ENCODE results near the gene STXBP5. TPM values are rescaled to one million over a fixed set of nuclear protein-coding genes. Genes with fewer than 3 reads are reported as not detected.

The STXBP5 gene
- total RNA-seq, 1 donor from 2014 or later, result 29.5 TPM

DNA sequence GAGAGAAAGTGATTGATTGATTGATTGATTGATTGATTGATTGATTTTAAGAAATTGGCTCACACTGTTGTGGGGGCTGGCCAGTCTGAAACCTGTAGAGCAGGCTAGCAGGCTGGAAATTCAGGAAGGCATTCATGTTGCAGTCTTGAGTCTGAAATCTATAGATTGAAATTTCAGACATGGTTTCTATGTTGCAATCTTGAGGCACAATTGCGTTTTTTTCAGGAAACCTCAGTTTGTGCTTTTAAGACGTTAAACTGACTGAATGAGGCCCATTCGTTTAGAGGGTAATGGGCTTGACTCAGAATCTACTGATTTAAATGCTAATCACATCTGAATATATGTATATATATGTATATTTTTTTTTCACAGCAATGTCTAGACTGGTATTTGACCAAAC, 106.3 kb downstream of the STXBP5 start:
- H3K27me3 Mint-ChIP-seq (ENCODE audit: insufficient read depth), result no peaks in the 10 kb centered on the region
- H3K27ac Mint-ChIP-seq, result no peak overlapping the region
- intact Hi-C loops (cut with micrococcal nuclease), result no loop called here
- H3K4me1 Mint-ChIP-seq (ENCODE audit: low read depth), result no peaks in the 10 kb centered on the region
- no peak overlapping the region for H3K4me3 Mint-ChIP-seq
- no peaks in the 10 kb centered on the region for H3K9me3 Mint-ChIP-seq
- peaks cover 9% of the 10 kb centered on the region for H3K36me3 Mint-ChIP-seq (ENCODE audit: low read depth)
- no peak for DNase-seq (ENCODE audit: low spot score)

DNA sequence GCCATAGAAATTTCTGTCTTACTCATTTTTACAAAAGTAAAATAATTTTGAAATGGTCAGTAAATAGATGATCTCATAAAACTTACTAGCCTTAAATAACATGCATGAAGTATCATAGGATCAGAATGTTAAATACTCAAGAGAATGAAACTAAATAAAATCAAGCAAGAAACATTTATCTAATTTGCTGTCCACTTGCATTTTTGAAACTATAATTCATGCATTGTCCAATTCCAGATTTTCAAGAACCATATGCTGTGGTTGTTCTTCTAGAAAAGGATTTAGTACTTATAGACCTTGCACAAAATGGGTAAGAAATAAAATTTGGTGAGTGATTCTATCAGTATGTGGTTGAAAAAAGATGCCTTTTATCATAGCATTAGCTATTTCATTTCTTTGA, 107.0 kb downstream of the STXBP5 start:
- Mint-ChIP-seq H3K9me3 (no peaks in the 10 kb centered on the region), H3K27ac (no peak overlapping the region), H3K4me3 (no peak overlapping the region), H3K36me3 (ENCODE audit: low read depth) (peaks cover 13% of the 10 kb centered on the region), H3K27me3 (ENCODE audit: insufficient read depth) (no peaks in the 10 kb centered on the region), H3K4me1 (ENCODE audit: low read depth) (no peaks in the 10 kb centered on the region)
- no peak for DNase-seq (ENCODE audit: low spot score)
- intact Hi-C loops (cut with micrococcal nuclease), result no loop called here

DNA sequence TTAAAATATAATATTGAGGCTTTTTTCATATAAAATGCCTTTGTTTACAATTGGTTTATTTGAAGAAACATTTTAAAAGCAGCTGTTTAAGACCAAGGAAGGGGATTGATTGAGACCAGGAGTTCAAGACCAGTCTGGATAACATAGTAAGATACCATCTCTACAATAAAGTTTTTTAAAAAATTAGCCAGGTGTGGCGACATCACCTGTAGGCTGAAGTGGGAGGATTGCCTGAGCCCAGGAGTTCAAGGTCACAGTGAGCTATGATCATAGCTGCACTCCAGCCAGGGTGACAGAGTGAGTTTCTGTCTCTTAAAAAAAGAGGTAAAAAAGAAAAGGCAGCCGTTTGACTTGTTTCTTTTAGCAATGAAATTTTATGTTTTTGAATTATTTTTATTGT, 117.0 kb downstream of the STXBP5 start:
- no peak overlapping the region for H3K4me3 Mint-ChIP-seq
- intact Hi-C loops (cut with micrococcal nuclease), result loop anchor here (10.0 kb wide), 1 partner anchor 1586 kb away; the partner anchor contains the start of gene EPM2A
- H3K4me1 Mint-ChIP-seq (ENCODE audit: low read depth), result peaks cover 18% of the 10 kb centered on the region
- H3K36me3 Mint-ChIP-seq (ENCODE audit: low read depth), result peaks cover 18% of the 10 kb centered on the region
- no peaks in the 10 kb centered on the region for H3K27me3 Mint-ChIP-seq (ENCODE audit: insufficient read depth)
- no peaks in the 10 kb centered on the region for H3K9me3 Mint-ChIP-seq
- no peak for DNase-seq (ENCODE audit: low spot score)
- no peak overlapping the region for H3K27ac Mint-ChIP-seq

DNA sequence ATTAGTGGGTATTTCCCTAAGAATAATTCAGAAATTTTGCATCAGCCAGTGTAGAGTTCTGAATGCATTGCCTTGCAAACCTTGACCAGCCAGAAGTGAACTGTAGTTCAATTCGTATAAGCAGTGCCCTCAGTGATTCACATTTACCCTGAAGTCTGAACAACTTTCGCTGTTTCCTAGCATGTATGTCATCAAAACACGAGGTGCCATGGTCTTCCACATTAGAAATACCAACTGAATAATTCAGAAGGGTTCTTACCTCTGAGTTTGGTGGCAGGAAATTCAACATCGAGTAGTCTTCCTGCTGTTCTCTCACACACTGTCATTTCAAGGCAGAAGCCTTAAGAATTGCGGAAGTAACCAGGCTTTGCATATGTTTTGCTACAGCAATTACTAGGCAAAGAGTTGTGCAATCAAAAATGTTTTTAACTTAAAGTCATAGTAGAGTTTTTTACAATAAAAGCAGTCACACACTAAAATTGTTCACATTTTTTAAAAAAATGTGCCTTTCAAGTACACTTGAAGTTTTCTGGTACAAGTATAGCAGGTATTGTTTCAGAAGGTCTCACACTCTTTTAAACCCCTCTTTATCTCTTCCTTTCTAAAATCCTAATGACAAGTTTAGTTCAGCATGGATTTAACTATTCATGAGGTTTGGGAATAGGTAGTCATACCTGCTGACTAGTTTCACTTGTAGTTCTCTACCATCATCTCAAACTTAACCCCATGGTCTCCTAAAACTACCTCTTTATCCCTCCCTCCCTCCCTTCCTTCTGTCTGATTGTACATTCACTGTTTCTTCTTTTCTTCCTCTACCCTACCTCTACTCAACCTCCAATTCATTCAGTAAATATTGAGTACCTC, 118.3 kb downstream of the STXBP5 start:
- H3K4me3 Mint-ChIP-seq, result peak overlapping the region; percentile 66
- H3K9me3 Mint-ChIP-seq, result no peaks in the 10 kb centered on the region
- H3K36me3 Mint-ChIP-seq (ENCODE audit: low read depth), result peaks cover 20% of the 10 kb centered on the region
- H3K27ac Mint-ChIP-seq, result peak overlapping the region; percentile 87
- DNase-seq (ENCODE audit: low spot score), result peak; percentile 17
- no peaks in the 10 kb centered on the region for H3K27me3 Mint-ChIP-seq (ENCODE audit: insufficient read depth)
- intact Hi-C loops (cut with micrococcal nuclease), result loop anchor here (1.0 to 10.0 kb wide), 7 partner anchors 40 to 1588 kb away; partner anchors contain the start of gene EPM2A
- peaks cover 18% of the 10 kb centered on the region for H3K4me1 Mint-ChIP-seq (ENCODE audit: low read depth)

DNA sequence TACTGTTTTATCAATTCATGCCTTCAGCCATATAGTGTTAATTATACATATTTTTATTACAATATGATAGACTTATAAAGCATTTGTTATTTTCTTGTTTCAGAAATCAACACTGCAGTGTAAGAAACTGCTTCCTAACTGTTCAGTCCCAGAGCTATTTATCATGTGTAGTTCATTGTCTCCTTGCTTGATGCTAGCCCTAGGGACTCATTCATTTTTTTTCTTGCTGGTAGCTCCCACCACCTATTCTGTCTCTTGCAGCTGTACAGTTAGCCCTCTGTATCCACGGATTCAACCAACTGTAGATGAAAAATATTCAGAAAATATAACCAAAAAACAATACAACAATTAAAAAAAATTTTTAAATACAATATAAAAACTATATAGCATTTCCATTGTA, 121.3 kb downstream of the STXBP5 start:
- intact Hi-C loops (cut with micrococcal nuclease), result loop anchor here (10.0 kb wide), 1 partner anchor 1591 kb away; the partner anchor contains the start of gene EPM2A
- H3K27me3 Mint-ChIP-seq (ENCODE audit: insufficient read depth), result no peaks in the 10 kb centered on the region
- H3K27ac Mint-ChIP-seq, result no peak overlapping the region
- peaks cover 18% of the 10 kb centered on the region for H3K4me1 Mint-ChIP-seq (ENCODE audit: low read depth)
- peaks cover 23% of the 10 kb centered on the region for H3K36me3 Mint-ChIP-seq (ENCODE audit: low read depth)
- no peaks in the 10 kb centered on the region for H3K9me3 Mint-ChIP-seq
- DNase-seq (ENCODE audit: low spot score), result no peak
- H3K4me3 Mint-ChIP-seq, result no peak overlapping the region

DNA sequence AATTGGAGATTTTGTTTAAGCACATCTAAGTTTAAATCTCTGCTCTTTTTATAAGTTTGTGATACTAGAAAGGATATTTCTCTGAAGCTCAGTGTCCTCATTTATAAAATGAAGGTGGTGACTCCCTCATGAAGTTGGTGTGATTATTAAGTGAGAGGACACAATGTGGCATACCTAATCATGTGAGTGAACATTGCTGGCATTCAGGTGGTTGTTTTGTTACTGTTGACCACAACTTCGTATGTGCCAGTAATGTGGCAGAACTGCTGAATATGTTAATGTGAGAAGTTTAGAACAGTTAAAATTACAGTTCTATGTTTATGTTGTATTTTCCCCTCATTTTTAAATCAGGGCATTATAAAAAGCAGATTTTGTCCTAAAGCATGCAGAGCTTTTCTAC, 127.2 kb downstream of the STXBP5 start:
- no peak overlapping the region for H3K4me3 Mint-ChIP-seq
- intact Hi-C loops (cut with micrococcal nuclease), result loop anchor here (1.0 kb wide), 1 partner anchor 9 kb away; no protein-coding TSS in a partner anchor
- no peak overlapping the region for H3K27ac Mint-ChIP-seq
- DNase-seq (ENCODE audit: low spot score), result no peak
- peaks cover 16% of the 10 kb centered on the region for H3K36me3 Mint-ChIP-seq (ENCODE audit: low read depth)
- no peaks in the 10 kb centered on the region for H3K4me1 Mint-ChIP-seq (ENCODE audit: low read depth)
- no peaks in the 10 kb centered on the region for H3K27me3 Mint-ChIP-seq (ENCODE audit: insufficient read depth)
- H3K9me3 Mint-ChIP-seq, result no peaks in the 10 kb centered on the region

DNA sequence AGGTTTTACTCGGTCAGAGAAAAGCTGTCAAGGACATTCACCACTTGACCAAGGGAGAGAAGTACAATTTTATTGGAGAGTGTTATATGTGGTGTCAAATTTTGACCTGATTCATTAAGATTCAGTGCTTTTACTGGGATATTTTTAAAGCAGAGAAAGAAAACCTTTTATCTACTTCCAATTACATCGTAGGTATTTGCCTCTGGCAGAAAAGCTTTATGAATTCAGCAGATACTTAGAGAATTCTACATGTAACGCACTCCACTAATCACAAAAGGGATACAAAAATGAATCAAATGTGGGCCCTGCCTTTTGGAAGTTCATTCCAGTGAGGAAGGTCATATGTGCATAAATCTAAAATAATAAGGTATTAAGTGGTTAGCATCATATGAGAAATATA, 133.7 kb downstream of the STXBP5 start:
- no peak overlapping the region for H3K27ac Mint-ChIP-seq
- H3K27me3 Mint-ChIP-seq (ENCODE audit: insufficient read depth), result no peaks in the 10 kb centered on the region
- DNase-seq (ENCODE audit: low spot score), result no peak
- peaks cover 5% of the 10 kb centered on the region for H3K4me1 Mint-ChIP-seq (ENCODE audit: low read depth)
- H3K9me3 Mint-ChIP-seq, result no peaks in the 10 kb centered on the region
- no peak overlapping the region for H3K4me3 Mint-ChIP-seq
- intact Hi-C loops (cut with micrococcal nuclease), result no loop called here
- H3K36me3 Mint-ChIP-seq (ENCODE audit: low read depth), result peaks cover 14% of the 10 kb centered on the region

DNA sequence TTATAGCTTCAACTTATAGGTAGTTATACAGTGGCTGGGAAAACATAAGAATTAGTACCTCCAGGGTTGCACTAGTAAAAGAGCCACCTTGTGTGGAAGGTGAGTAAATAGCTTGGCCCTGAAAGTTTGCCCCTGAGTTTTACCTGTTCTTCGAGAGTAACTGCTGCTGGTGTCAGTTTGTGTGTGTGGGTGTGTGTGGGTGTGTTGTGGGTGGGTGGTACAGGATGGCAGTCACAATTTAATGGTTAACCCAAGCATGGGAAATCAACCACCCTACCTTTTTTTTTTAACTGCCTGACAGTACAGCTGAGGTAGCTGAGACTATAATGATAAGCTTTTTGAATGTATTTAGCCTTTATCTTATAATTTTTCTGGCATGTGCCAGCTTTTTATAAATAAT, 137.3 kb downstream of the STXBP5 start:
- H3K36me3 Mint-ChIP-seq (ENCODE audit: low read depth), result peaks cover 18% of the 10 kb centered on the region

DNA sequence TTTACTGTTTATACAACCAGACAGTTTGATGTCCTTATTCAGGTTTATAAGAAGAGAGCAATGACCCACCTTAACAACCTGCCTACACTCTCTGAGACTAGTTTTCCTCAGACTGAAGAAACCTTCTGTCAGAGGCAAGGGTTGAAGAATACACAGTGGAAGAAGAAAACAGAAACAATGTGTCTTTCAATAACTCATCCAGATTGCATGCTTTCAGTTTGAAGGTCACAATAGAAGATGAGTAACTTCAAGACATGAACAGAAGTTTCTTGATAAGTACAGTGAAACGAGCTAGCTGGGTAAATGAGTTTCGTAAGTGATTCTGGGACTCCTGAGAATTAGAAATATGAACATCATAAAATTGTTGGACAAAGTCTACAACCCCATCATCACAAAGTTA, 141.7 kb downstream of the STXBP5 start:
- DNase-seq (ENCODE audit: low spot score), result no peak
- peaks cover 5% of the 10 kb centered on the region for H3K4me1 Mint-ChIP-seq (ENCODE audit: low read depth)
- H3K9me3 Mint-ChIP-seq, result no peaks in the 10 kb centered on the region
- H3K36me3 Mint-ChIP-seq (ENCODE audit: low read depth), result peaks cover 15% of the 10 kb centered on the region
- no peak overlapping the region for H3K27ac Mint-ChIP-seq
- H3K4me3 Mint-ChIP-seq, result no peak overlapping the region
- no peaks in the 10 kb centered on the region for H3K27me3 Mint-ChIP-seq (ENCODE audit: insufficient read depth)
- intact Hi-C loops (cut with micrococcal nuclease), result no loop called here

More for the DNA sequence above, 137.3 kb downstream of the STXBP5 start:
- no peaks in the 10 kb centered on the region for H3K27me3 Mint-ChIP-seq (ENCODE audit: insufficient read depth)
- intact Hi-C loops (cut with micrococcal nuclease), result no loop called here
- no peaks in the 10 kb centered on the region for H3K9me3 Mint-ChIP-seq
- H3K27ac Mint-ChIP-seq, result no peak overlapping the region
- no peak for DNase-seq (ENCODE audit: low spot score)
- H3K4me1 Mint-ChIP-seq (ENCODE audit: low read depth), result peaks cover 5% of the 10 kb centered on the region
- no peak overlapping the region for H3K4me3 Mint-ChIP-seq

DNA sequence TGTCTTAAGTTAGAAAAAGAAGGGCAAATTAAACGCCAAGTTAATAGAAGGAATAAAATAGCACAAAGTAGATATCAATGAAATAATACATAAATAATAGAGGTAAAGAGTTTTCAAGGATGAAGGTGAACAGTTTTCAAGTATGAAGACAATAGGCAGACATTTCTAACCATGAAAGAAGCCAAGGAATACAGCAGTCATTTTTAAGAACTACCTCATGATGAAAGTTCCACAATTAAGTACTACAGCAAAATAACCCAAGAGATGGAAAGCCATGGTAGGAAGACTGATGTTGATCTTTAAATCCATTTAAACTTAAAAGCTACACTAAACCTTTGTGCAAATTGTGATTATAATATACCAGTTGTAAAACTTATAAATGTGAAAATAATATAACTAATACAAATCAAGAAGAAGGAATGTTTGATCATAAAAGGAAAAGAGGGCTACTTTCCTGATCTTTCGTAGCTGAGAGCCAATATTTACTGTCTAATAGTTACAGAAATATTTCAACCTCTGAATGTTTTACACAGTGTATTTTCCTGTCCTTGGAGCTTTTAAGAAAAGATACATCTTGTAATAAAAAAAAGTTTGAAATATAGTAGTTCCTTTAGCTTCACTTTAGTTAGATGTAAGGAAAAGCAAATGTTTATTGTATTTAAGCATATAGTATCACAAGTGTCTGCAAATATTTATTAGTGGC, 143.1 kb downstream of the STXBP5 start:
- H3K9me3 Mint-ChIP-seq, result no peaks in the 10 kb centered on the region
- no peaks in the 10 kb centered on the region for H3K27me3 Mint-ChIP-seq (ENCODE audit: insufficient read depth)
- H3K4me3 Mint-ChIP-seq, result no peak overlapping the region
- intact Hi-C loops (cut with micrococcal nuclease), result no loop called here
- no peak for DNase-seq (ENCODE audit: low spot score)
- H3K27ac Mint-ChIP-seq, result no peak overlapping the region
- H3K4me1 Mint-ChIP-seq (ENCODE audit: low read depth), result no peaks in the 10 kb centered on the region
- peaks cover 9% of the 10 kb centered on the region for H3K36me3 Mint-ChIP-seq (ENCODE audit: low read depth)

DNA sequence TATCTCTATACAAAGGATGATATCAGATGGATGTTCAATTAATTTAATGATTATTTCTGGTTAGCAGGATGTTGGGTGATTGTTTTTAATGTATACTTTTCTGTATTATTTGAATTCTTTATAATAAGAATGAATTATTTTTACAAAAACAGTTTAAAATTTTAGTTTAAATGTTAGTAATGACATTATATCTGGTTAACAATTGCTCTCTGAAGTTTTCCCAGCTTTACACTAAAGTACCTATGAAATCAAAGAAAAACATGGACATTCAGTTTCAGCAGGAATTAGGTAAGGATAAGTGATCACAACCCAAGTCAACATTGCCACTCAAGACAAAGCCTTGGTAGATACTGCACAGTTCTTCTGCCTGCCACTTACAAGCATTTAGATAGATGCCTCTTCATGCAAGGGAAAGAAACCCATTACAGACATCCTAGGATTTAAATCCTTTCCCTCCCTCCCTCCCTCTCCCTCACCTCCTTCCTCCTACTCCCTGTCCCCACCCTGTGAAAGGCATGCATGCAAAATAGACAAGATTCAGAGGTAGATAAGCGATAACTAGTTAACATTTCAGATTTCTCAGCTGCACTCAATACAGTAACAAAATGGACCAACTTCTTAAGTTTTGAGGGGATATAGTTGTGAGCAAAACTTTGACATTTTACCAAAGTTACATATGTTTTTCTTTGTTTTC, 143.8 kb downstream of the STXBP5 start:
- H3K4me3 Mint-ChIP-seq, result no peak overlapping the region
- no peaks in the 10 kb centered on the region for H3K4me1 Mint-ChIP-seq (ENCODE audit: low read depth)
- no peak for DNase-seq (ENCODE audit: low spot score)
- no peaks in the 10 kb centered on the region for H3K27me3 Mint-ChIP-seq (ENCODE audit: insufficient read depth)
- H3K27ac Mint-ChIP-seq, result no peak overlapping the region
- intact Hi-C loops (cut with micrococcal nuclease), result no loop called here
- peaks cover 9% of the 10 kb centered on the region for H3K36me3 Mint-ChIP-seq (ENCODE audit: low read depth)
- H3K9me3 Mint-ChIP-seq, result no peaks in the 10 kb centered on the region

DNA sequence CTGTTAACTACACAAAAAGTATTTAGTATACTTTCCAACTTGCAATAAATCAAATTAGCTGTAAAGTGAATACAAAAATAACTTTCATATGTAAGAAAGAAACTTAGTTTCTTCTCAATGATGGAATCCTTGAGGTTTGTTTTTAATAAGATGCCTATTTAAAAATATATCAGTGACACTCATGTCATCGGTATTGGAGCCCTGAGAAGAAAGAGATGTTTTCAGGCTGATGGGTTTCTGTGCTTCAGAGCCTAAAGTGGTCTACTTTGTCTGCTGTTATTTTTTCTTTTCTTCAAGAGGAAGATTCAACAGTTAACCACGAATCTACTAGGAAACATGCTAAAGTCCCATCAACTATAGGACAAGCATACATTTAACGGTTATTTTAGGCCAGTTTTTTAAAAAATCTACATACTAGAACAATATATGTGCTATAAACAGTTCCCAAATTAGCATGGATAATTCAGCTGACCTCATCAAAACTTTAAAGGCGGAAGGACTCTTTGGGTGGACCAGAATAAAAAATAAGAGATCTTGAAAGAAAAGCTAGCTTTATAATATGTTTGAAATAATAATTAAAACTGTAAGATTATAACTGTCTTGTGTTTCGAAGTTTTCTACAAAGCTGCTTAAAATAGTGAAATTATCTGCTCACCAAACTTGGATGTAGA, 157.2 kb downstream of the STXBP5 start:
- no peak overlapping the region for H3K4me3 Mint-ChIP-seq
- no peak for DNase-seq (ENCODE audit: low spot score)
- peaks cover 20% of the 10 kb centered on the region for H3K36me3 Mint-ChIP-seq (ENCODE audit: low read depth)
- intact Hi-C loops (cut with micrococcal nuclease), result no loop called here
- H3K27ac Mint-ChIP-seq, result no peak overlapping the region
- peaks cover 4% of the 10 kb centered on the region for H3K9me3 Mint-ChIP-seq
- H3K4me1 Mint-ChIP-seq (ENCODE audit: low read depth), result no peaks in the 10 kb centered on the region
- no peaks in the 10 kb centered on the region for H3K27me3 Mint-ChIP-seq (ENCODE audit: insufficient read depth)

Measured in activated T-helper 1 cell treated with anti-CD3 and anti-CD28 coated beads, Interleukin-12 subunit alpha, Interleukin-12 subunit beta, Interleukin-2, Interleukin-4 antibody, amounts not matched to agents 30 ng/mL and 10 ng/mL and 1 ng/mL, durations not matched to agents 14 hours and 24 hours and 36 hours (primary cell).